Subcutaneous adipose tissue (tissue), 4 donors: ENCODE results near the gene DDRGK1. TPM values are rescaled to one million over a fixed set of nuclear protein-coding genes. Genes with fewer than 3 reads are reported as not detected.

Source experiments
- CTCF ChIP-seq: fragments of 450-650 bp; IDR thresholded peaks from one replicate; pipeline ENCODE4 v1.5.1; 2016; ENCODE audit warnings: low read depth, mild to moderate bottlenecking, control low read depth, antibody characterized with exemption, moderate library complexity
- total RNA-seq, 4 donors: library from RNA; depleted of rRNA; stranded (reverse); fragments of >200 nt; gene quantifications; one replicate each; pipeline ENCODE4 v1.1.0, GENCODE V29; 2016

DDRGK1 gene
- total RNA-seq, 4 donors from 2014 or later: 34.6 to 73.3 (median 64.0) TPM

- TF ChIP-seq CTCF: no peak
Measured at GRCh38 chr20:3221398-3222226, 17.1 kb upstream of the DDRGK1 start.

GRCh38 chr20:3218307-3218988 lies 14.0 kb upstream of the DDRGK1 start:
- TF ChIP-seq CTCF: no peak

GRCh38 chr20:3213226-3213625 lies 8.7 kb upstream of the DDRGK1 start:
- no peak for TF ChIP-seq CTCF

- no peak for TF ChIP-seq CTCF
Measured at GRCh38 chr20:3210346-3210745, 5.9 kb upstream of the DDRGK1 start.

- TF ChIP-seq CTCF: no peak
Measured at GRCh38 chr20:3209946-3210317, 5.5 kb upstream of the DDRGK1 start.

- no peak for TF ChIP-seq CTCF
Measured at GRCh38 chr20:3209257-3209945, 4.9 kb upstream of the DDRGK1 start, which contains the start of gene ITPA. TSS of gene ITPA (plus strand) at chr20:3209498. CDS start at chr20:3209552, 54 bp downstream.

GRCh38 chr20:3208786-3209256 lies 4.3 kb upstream of the DDRGK1 start:
- no peak for TF ChIP-seq CTCF
